ENCODE results near the gene GALNTL6.

DNA sequence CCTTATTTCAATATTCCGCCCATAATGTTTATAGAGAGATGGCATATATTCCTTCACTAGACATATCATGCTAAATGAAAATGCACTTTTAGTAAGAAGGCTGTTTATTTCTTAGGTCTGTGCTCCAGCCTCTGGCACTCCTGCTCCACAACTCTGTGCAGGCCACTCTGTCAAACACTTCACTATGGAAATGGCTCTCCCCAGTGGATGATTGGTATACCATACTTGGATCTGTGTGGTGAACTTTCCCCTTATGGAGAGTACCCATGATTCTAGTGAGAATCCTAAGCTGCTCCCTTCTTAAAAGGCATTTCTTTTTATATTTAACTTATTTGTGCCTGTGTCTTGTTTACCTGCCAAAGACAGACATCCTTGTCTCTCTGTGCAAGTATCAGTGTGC lies 875.3 kb downstream of the GALNTL6 start:
- TF ChIP-seq HNRNPUL1 (IDR thresholded peaks at IDR 0.05; ENCODE audit: low read length) (no peak), IRF1 (CRISPR knock-in tag; IDR thresholded peaks at IDR 0.05; ENCODE audit: borderline replicate concordance) (no peak), PHB (CRISPR knock-in tag; IDR thresholded peaks at IDR 0.05) (no peak), POLR2A (conservative IDR thresholded peaks at IDR 0.05) (no peak), CTCF (IDR thresholded peaks at IDR 0.05 in 2 of 3, conservative IDR thresholded peaks at IDR 0.05 in 1 of 3; ENCODE audit: insufficient read depth in 2 of 3, low read depth in 1 of 3, low read length in 3 of 3) (no peak), SIN3B (IDR thresholded peaks at IDR 0.05; ENCODE audit: low read depth) (no peak), CHCHD3 (CRISPR knock-in tag; IDR thresholded peaks at IDR 0.05) (no peak), ZKSCAN1 (IDR thresholded peaks at IDR 0.05; ENCODE audit: low read depth, low read length) (no peak), MAX (CRISPR knock-in tag; IDR thresholded peaks at IDR 0.05) (no peak), REST (IDR thresholded peaks at IDR 0.05; ENCODE audit: borderline replicate concordance) (no peak), REST (CRISPR knock-in tag; IDR thresholded peaks at IDR 0.05; ENCODE audit: low read depth) (no peak), ZFP36 (IDR thresholded peaks at IDR 0.05; ENCODE audit: low read depth, low read length, partially characterized antibody) (no peak), USF1 (CRISPR knock-in tag; IDR thresholded peaks at IDR 0.05) (no peak)

All from K562 (cell line).